ENCODE data around the gene EXOC6B. TPM values are rescaled to one million over a fixed set of nuclear protein-coding genes. Genes with fewer than 3 reads are reported as not detected.
A peak's percentile ranks its signal among the peaks of the same experiment; 100 is the strongest.

EXOC6B gene
- polyA plus RNA-seq, 4 donors: 6.9 to 12.6 (median 8.5) TPM

DNA sequence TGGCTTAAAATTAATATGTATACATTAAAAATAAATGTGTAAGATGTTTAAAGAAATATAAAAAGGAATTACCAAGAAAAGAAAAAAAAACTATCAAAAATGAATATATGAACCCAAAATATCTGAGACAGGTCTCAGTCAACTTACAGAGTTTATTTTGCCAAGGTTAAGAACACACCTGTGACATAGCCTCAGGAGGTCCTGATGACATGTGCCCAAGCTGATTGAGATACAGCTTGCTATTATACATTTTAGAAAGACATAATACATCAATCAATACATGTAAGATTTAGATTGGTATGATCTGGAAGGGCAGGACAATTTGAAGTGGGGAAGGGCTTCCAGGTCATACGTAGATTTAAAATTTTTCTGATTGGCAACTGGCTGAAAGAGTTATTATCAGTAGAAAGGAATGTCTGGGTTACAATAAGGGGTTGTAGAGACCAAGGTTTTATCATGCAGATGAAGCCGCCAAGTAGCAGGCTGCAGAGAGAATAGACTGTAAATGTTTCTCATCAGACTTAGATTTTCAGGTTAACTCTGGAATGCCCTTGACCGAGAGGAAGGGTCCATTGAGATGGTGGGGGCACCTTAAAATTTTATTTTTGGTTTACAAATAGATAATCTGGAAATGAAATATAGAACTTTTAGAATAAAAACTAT is 74.7 kb downstream of the EXOC6B start:
- Histone ChIP-seq H3K4me1 (ENCODE audit: control insufficient read depth in 3 of 3, insufficient read depth in 2 of 3, low read depth in 1 of 3, low read length in 2 of 3) (peaks cover 0 to 3% (median 2%) of the 10 kb centered on the region in 3 donors), H3K27ac (ENCODE audit: low read depth in 1 of 3, low read length in 2 of 3) (no peak overlapping the region), H3K9me3 (ENCODE audit: control insufficient read depth in 2 of 2, insufficient read depth in 1 of 2, low read depth in 1 of 2, low read length in 1 of 2) (no peaks in the 10 kb centered on the region), H3K36me3 (ENCODE audit: control insufficient read depth in 3 of 3, insufficient read depth in 2 of 3, low read depth in 1 of 3, low read length in 3 of 3) (no peaks in the 10 kb centered on the region), H3K4me3 (ENCODE audit: low read depth in 1 of 3, low read length in 3 of 3) (no peak overlapping the region), H3K27me3 (ENCODE audit: control insufficient read depth in 3 of 3, insufficient read depth in 3 of 3, low read length in 3 of 3) (no peaks in the 10 kb centered on the region)
- no peak for FAIRE-seq
- 89 to 96% (median 95%) methylated on average over 3 of the region's 3 CpGs for WGBS, 3 donors
- no peak for DNase-seq

DNA sequence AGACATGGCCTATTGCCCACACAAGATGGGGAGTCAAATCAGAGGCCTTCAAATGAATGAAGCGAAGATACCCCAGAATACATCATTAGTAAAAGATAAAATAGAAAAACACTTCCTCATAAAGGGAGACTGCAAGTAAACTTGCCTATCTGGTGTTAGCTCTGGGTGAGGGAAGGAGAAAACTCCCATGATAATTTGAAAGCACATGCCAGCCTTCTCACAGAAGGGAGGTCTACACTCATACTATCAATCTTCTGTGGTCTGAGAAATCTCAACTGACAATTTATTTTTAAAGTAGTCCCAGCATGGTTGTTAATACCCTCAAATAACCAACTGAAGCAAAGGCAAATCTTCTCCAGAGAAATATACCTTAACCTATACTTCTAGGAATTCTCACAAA is 75.4 kb downstream of the EXOC6B start:
- FAIRE-seq: no peak
- WGBS, 3 donors: 90 to 97% (median 94%) methylated on average over 1 of the region's 1 CpG

DNA sequence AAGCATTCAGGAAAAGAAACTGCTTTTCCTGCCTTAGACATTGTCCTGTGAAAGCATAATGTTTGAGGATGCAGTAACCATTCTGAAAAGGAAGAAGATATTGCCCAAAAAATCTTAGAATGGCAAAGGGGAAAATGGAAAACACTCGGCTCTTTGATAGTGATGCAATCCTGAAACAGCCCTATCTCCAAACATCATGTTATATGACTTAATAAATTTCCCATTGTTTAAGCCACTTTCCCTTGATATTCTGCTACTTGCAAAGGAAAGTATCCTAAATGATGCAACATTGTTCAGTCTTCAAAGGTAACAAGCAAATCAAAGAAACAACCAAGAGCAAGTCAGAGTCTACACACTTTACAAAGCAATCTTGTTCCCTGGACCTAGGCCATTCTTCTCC is 78.5 kb downstream of the EXOC6B start:
- no peak overlapping the region for H3K4me3 ChIP-seq (ENCODE audit: low read depth in 1 of 3, low read length in 3 of 3)
- H3K36me3 ChIP-seq (ENCODE audit: control insufficient read depth in 3 of 3, insufficient read depth in 2 of 3, low read depth in 1 of 3, low read length in 3 of 3): no peaks in the 10 kb centered on the region
- DNase-seq: no peak
- 59 to 71% (median 67%) methylated on average over 1 of the region's 1 CpG for WGBS, 3 donors
- H3K4me1 ChIP-seq (ENCODE audit: control insufficient read depth in 3 of 3, insufficient read depth in 2 of 3, low read depth in 1 of 3, low read length in 2 of 3): no peaks in the 10 kb centered on the region
- no peaks in the 10 kb centered on the region for H3K27me3 ChIP-seq (ENCODE audit: control insufficient read depth in 3 of 3, insufficient read depth in 3 of 3, low read length in 3 of 3)
- no peaks in the 10 kb centered on the region for H3K9me3 ChIP-seq (ENCODE audit: control insufficient read depth in 2 of 2, insufficient read depth in 1 of 2, low read depth in 1 of 2, low read length in 1 of 2)
- no peak overlapping the region for H3K27ac ChIP-seq (ENCODE audit: low read depth in 1 of 3, low read length in 2 of 3)
- FAIRE-seq: no peak

More for the DNA sequence above, 75.4 kb downstream of the EXOC6B start:
- Histone ChIP-seq H3K27me3 (ENCODE audit: control insufficient read depth in 3 of 3, insufficient read depth in 3 of 3, low read length in 3 of 3) (no peaks in the 10 kb centered on the region), H3K27ac (ENCODE audit: low read depth in 1 of 3, low read length in 2 of 3) (no peak overlapping the region), H3K9me3 (ENCODE audit: control insufficient read depth in 2 of 2, insufficient read depth in 1 of 2, low read depth in 1 of 2, low read length in 1 of 2) (no peaks in the 10 kb centered on the region), H3K4me1 (ENCODE audit: control insufficient read depth in 3 of 3, insufficient read depth in 2 of 3, low read depth in 1 of 3, low read length in 2 of 3) (peaks cover 0 to 3% (median 2%) of the 10 kb centered on the region in 3 donors), H3K4me3 (ENCODE audit: low read depth in 1 of 3, low read length in 3 of 3) (no peak overlapping the region), H3K36me3 (ENCODE audit: control insufficient read depth in 3 of 3, insufficient read depth in 2 of 3, low read depth in 1 of 3, low read length in 3 of 3) (no peaks in the 10 kb centered on the region)
- DNase-seq: no peak

DNA sequence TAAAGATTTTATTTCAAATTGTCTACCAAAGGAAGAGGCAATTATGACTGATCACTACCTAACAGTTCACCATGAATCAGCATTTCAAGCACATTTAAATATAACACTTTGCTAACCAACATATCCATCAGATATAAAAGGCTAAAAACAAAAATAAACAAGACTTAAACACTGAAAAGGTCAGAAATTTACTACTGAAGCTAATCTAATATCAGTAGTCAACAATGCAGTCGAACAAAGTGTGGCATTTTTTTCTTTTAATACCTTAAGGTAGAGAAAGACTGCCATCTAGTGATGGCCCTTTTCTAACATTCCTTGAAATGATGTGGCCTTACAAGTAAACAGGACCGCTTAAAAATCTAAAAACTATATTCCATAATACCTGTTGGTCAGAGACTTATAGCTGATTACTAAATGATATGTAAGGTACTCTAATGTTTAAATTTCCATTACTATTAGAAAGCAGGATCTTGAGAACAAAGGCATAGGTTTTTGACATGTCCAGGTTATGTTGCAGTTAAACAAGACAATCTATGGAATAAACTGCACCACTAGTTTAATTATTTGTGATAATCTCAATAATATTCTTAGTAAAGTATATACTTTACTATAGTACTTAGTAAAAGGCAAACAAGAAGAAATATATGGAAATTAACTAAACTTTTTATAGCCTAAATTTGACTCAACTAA is 80.0 kb downstream of the EXOC6B start:
- DNase-seq (peak; percentile 66 to 77), FAIRE-seq (no peak)
- H3K4me1 ChIP-seq (ENCODE audit: control insufficient read depth in 3 of 3, insufficient read depth in 2 of 3, low read depth in 1 of 3, low read length in 2 of 3): no peaks in the 10 kb centered on the region
- WGBS, 3 donors: 18 to 26% (median 26%) methylated on average over 2 of the region's 2 CpGs
- no peak overlapping the region for H3K27ac ChIP-seq (ENCODE audit: low read depth in 1 of 3, low read length in 2 of 3)
- H3K9me3 ChIP-seq (ENCODE audit: control insufficient read depth in 2 of 2, insufficient read depth in 1 of 2, low read depth in 1 of 2, low read length in 1 of 2): no peaks in the 10 kb centered on the region
- H3K36me3 ChIP-seq (ENCODE audit: control insufficient read depth in 3 of 3, insufficient read depth in 2 of 3, low read depth in 1 of 3, low read length in 3 of 3): no peaks in the 10 kb centered on the region
- no peak overlapping the region for H3K4me3 ChIP-seq (ENCODE audit: low read depth in 1 of 3, low read length in 3 of 3)
- H3K27me3 ChIP-seq (ENCODE audit: control insufficient read depth in 3 of 3, insufficient read depth in 3 of 3, low read length in 3 of 3): no peaks in the 10 kb centered on the region

DNA sequence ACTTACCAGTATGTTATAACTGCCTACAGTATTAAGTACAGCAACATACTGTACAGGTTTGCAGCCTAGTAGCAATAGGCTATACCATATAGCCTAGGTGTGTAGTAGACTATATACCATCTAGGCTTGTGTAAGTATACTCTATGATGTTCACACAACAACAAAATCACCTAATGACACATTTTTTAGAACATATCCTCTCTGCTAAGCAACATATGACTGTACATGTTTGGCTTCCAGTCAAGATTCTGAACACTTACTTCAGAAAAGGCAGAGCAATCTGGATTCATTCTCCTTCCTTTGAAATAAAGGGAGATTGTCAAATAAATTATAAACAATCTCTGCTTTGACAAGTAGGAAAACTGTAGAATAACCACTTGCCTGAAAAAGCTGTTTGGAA is 81.8 kb downstream of the EXOC6B start:
- DNase-seq: no peak
- no peaks in the 10 kb centered on the region for H3K27me3 ChIP-seq (ENCODE audit: control insufficient read depth in 3 of 3, insufficient read depth in 3 of 3, low read length in 3 of 3)
- no peak for FAIRE-seq
- peaks cover 0 to 3% (median 0%) of the 10 kb centered on the region in 3 donors for H3K36me3 ChIP-seq (ENCODE audit: control insufficient read depth in 3 of 3, insufficient read depth in 2 of 3, low read depth in 1 of 3, low read length in 3 of 3)
- H3K27ac ChIP-seq (ENCODE audit: low read depth in 1 of 3, low read length in 2 of 3): no peak overlapping the region
- no peak overlapping the region for H3K4me3 ChIP-seq (ENCODE audit: low read depth in 1 of 3, low read length in 3 of 3)
- H3K9me3 ChIP-seq (ENCODE audit: control insufficient read depth in 2 of 2, insufficient read depth in 1 of 2, low read depth in 1 of 2, low read length in 1 of 2): no peaks in the 10 kb centered on the region
- H3K4me1 ChIP-seq (ENCODE audit: control insufficient read depth in 3 of 3, insufficient read depth in 2 of 3, low read depth in 1 of 3, low read length in 2 of 3): no peaks in the 10 kb centered on the region

DNA sequence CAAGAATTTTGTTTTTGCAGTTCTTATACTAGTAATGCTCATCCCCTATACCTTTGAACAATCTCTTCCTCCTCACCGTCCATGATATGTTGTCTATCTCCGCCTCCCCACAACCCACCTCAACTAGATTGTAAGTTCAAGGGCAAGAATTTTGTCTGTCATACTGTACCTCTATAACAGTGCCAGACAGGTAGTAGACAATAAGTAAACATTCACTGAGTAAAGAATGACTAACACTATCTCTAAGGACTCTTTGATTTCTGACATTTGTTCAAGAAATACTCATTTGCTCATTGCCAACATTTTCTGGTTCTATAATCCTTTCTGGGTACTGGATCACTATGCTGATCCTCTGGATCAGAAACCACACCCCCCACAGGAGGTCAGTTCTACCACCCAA is 82.4 kb downstream of the EXOC6B start:
- no peak for DNase-seq
- peaks cover 0 to 3% (median 0%) of the 10 kb centered on the region in 3 donors for H3K36me3 ChIP-seq (ENCODE audit: control insufficient read depth in 3 of 3, insufficient read depth in 2 of 3, low read depth in 1 of 3, low read length in 3 of 3)
- no peak overlapping the region for H3K4me3 ChIP-seq (ENCODE audit: low read depth in 1 of 3, low read length in 3 of 3)
- WGBS, 3 donors: 94 to 96% (median 95%) methylated on average over 2 of the region's 2 CpGs
- no peaks in the 10 kb centered on the region for H3K4me1 ChIP-seq (ENCODE audit: control insufficient read depth in 3 of 3, insufficient read depth in 2 of 3, low read depth in 1 of 3, low read length in 2 of 3)
- H3K27me3 ChIP-seq (ENCODE audit: control insufficient read depth in 3 of 3, insufficient read depth in 3 of 3, low read length in 3 of 3): no peaks in the 10 kb centered on the region
- no peak overlapping the region for H3K27ac ChIP-seq (ENCODE audit: low read depth in 1 of 3, low read length in 2 of 3)
- H3K9me3 ChIP-seq (ENCODE audit: control insufficient read depth in 2 of 2, insufficient read depth in 1 of 2, low read depth in 1 of 2, low read length in 1 of 2): no peaks in the 10 kb centered on the region
- FAIRE-seq: no peak

DNA sequence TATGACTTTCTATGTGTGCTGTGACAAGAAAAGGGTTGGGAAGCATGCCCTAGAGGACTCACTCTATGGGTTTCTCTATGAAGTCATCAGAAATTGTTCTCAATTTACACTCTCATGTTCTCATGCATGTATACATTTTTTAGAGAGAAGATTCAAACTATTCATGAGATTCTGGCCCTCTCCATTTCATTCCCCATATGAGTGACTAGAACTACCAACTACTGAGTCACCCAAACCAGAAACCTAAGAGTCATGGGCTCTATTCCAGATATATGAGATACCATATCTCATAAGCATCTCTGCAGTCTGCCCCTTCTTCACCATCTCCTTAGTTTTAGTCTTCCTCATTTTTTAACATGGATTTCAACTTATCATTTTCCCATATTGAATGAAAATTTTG is 87.7 kb downstream of the EXOC6B start:
- no peak overlapping the region for H3K27ac ChIP-seq (ENCODE audit: low read depth in 1 of 3, low read length in 2 of 3)
- no peaks in the 10 kb centered on the region for H3K9me3 ChIP-seq (ENCODE audit: control insufficient read depth in 2 of 2, insufficient read depth in 1 of 2, low read depth in 1 of 2, low read length in 1 of 2)
- H3K27me3 ChIP-seq (ENCODE audit: control insufficient read depth in 3 of 3, insufficient read depth in 3 of 3, low read length in 3 of 3): no peaks in the 10 kb centered on the region
- H3K4me3 ChIP-seq (ENCODE audit: low read depth in 1 of 3, low read length in 3 of 3): no peak overlapping the region
- DNase-seq: no peak
- H3K36me3 ChIP-seq (ENCODE audit: control insufficient read depth in 3 of 3, insufficient read depth in 2 of 3, low read depth in 1 of 3, low read length in 3 of 3): peaks cover 0 to 3% (median 0%) of the 10 kb centered on the region in 3 donors
- no peaks in the 10 kb centered on the region for H3K4me1 ChIP-seq (ENCODE audit: control insufficient read depth in 3 of 3, insufficient read depth in 2 of 3, low read depth in 1 of 3, low read length in 2 of 3)
- FAIRE-seq: no peak

DNA sequence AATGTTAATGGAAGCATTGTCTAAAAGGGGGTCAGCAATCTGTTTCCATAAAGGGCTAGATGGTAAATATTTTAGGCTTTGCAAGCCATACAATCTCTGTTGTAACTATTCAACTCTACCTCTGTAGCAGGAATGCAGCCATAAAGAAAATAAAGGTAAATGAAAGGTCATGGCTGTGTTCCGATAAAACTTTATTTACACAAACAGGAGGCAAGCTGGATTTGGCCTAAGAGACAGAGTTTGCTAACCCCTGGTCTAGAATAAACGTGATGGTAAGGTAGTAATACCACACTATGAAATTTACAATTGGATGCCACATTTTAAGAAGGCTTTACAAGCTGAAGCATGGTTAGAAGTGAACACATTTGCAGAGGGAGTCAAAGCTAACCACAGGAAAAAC is 91.4 kb downstream of the EXOC6B start:
- no peaks in the 10 kb centered on the region for H3K27me3 ChIP-seq (ENCODE audit: control insufficient read depth in 3 of 3, insufficient read depth in 3 of 3, low read length in 3 of 3)
- no peak for DNase-seq
- FAIRE-seq: no peak

More for the DNA sequence above, 91.4 kb downstream of the EXOC6B start:
- no peaks in the 10 kb centered on the region for H3K4me1 ChIP-seq (ENCODE audit: control insufficient read depth in 3 of 3, insufficient read depth in 2 of 3, low read depth in 1 of 3, low read length in 2 of 3)
- no peak overlapping the region for H3K27ac ChIP-seq (ENCODE audit: low read depth in 1 of 3, low read length in 2 of 3)
- no peak overlapping the region for H3K4me3 ChIP-seq (ENCODE audit: low read depth in 1 of 3, low read length in 3 of 3)
- H3K36me3 ChIP-seq (ENCODE audit: control insufficient read depth in 3 of 3, insufficient read depth in 2 of 3, low read depth in 1 of 3, low read length in 3 of 3): peaks cover 0 to 3% (median 2%) of the 10 kb centered on the region in 3 donors
- 83 to 91% (median 84%) methylated on average over 2 of the region's 2 CpGs for WGBS, 3 donors
- H3K9me3 ChIP-seq (ENCODE audit: control insufficient read depth in 2 of 2, insufficient read depth in 1 of 2, low read depth in 1 of 2, low read length in 1 of 2): no peaks in the 10 kb centered on the region
